Activated CD4-positive, alpha-beta T cell treated with anti-CD3 and anti-CD28 coated beads, Interleukin-2, amount 10 ng/mL, durations not matched to agents 7 days and 5 days (primary cell): ENCODE data around the gene MAN1A2. TPM values are rescaled to one million over a fixed set of nuclear protein-coding genes. Genes with fewer than 3 reads are reported as not detected.

Experiments used
- CTCF ChIA-PET: fragments of 350-600 bp; sonication (Branson Sonifier 250); formaldehyde crosslinking; loops from one replicate; lab custom pipeline; 2021; ENCODE audit warnings: antibody characterized with exemption; lab: Charles Lee
- POLR2A ChIA-PET: fragments of 350-600 bp; sonication (Branson Sonifier 250); formaldehyde crosslinking; loops from one replicate; lab custom pipeline; 2021; ENCODE audit warnings: antibody characterized with exemption; lab: Charles Lee
- DNase-seq: peaks from one replicate; pipeline ENCODE4 v3.0.0-alpha.2; 2020
- H3K27ac Mint-ChIP-seq: one replicate; pipeline ENCODE4 v1.8.0; 2021; ENCODE audit warnings: mild to moderate bottlenecking, moderate library complexity, mixed read lengths
- H3K27me3 Mint-ChIP-seq: one replicate; pipeline ENCODE4 v1.8.0; 2021; ENCODE audit warnings: mixed read lengths
- H3K36me3 Mint-ChIP-seq: one replicate; pipeline ENCODE4 v1.8.0; 2021; ENCODE audit warnings: low read depth, mixed read lengths
- H3K4me1 Mint-ChIP-seq: one replicate; pipeline ENCODE4 v1.8.0; 2021; ENCODE audit warnings: mixed read lengths
- H3K4me3 Mint-ChIP-seq: one replicate; pipeline ENCODE4 v1.8.0; 2021; ENCODE audit warnings: mild to moderate bottlenecking, moderate library complexity, mixed read lengths
- H3K9me3 Mint-ChIP-seq: one replicate; pipeline ENCODE4 v1.8.0; 2021; ENCODE audit warnings: mixed read lengths
- total RNA-seq, 2 experiments: library from RNA; stranded (reverse); gene quantifications; one replicate each; pipeline ENCODE4 v1.2.3, GENCODE V29; 2021

The MAN1A2 gene
- total RNA-seq, 2 experiments from 2014 or later, result 35.0 to 38.8 TPM

- ChIA-PET CTCF (interaction anchor here (0.6 to 4.7 kb wide), 28 partner anchors 9 to 237 kb away, joined by 3 to 43 read pairs (median 5); no protein-coding TSS in a partner anchor), POLR2A (no interaction called here)
- Mint-ChIP-seq H3K27ac (no peak overlapping the region), H3K36me3 (peaks cover 3% of the 10 kb centered on the region), H3K4me1 (peaks cover 2% of the 10 kb centered on the region), H3K27me3 (no peaks in the 10 kb centered on the region), H3K9me3 (no peaks in the 10 kb centered on the region), H3K4me3 (no peak overlapping the region)
- DNase-seq, result peak; percentile 44
Measured at GRCh38 chr1:117534995-117535467, 167.8 kb downstream of the MAN1A2 start.

- no peak overlapping the region for H3K4me3 Mint-ChIP-seq
- no peaks in the 10 kb centered on the region for H3K27me3 Mint-ChIP-seq
- DNase-seq, result no peak
- H3K27ac Mint-ChIP-seq, result no peak overlapping the region
- ChIA-PET CTCF (interaction anchor here (0.6 to 4.7 kb wide), 17 partner anchors 8 to 470 kb away, joined by 3 to 43 read pairs (median 6); no protein-coding TSS in a partner anchor), POLR2A (no interaction called here)
- H3K36me3 Mint-ChIP-seq, result peaks cover 3% of the 10 kb centered on the region
- H3K4me1 Mint-ChIP-seq, result peaks cover 7% of the 10 kb centered on the region
- no peaks in the 10 kb centered on the region for H3K9me3 Mint-ChIP-seq
Measured at GRCh38 chr1:117535821-117536220, 168.6 kb downstream of the MAN1A2 start.

GRCh38 chr1:117537291-117537920 is 170.2 kb downstream of the MAN1A2 start:
- H3K9me3 Mint-ChIP-seq, result no peaks in the 10 kb centered on the region
- H3K36me3 Mint-ChIP-seq, result no peaks in the 10 kb centered on the region
- H3K4me3 Mint-ChIP-seq, result no peak overlapping the region
- peaks cover 17% of the 10 kb centered on the region for H3K4me1 Mint-ChIP-seq
- DNase-seq, result no peak
- CTCF ChIA-PET, result interaction anchor here (1.0 to 4.7 kb wide), 4 partner anchors 118 to 220 kb away, joined by 4 to 43 read pairs (median 16); no protein-coding TSS in a partner anchor
- no peak overlapping the region for H3K27ac Mint-ChIP-seq
- POLR2A ChIA-PET, result no interaction called here
- no peaks in the 10 kb centered on the region for H3K27me3 Mint-ChIP-seq

- ChIA-PET CTCF (interaction anchor here (1.1 to 1.5 kb wide), 3 partner anchors 13 to 214 kb away, joined by 3 to 7 read pairs (median 3); no protein-coding TSS in a partner anchor), POLR2A (no interaction called here)
- Mint-ChIP-seq H3K27ac (no peak overlapping the region), H3K4me3 (no peak overlapping the region), H3K4me1 (peaks cover 21% of the 10 kb centered on the region), H3K9me3 (no peaks in the 10 kb centered on the region), H3K27me3 (peaks cover 4% of the 10 kb centered on the region), H3K36me3 (no peaks in the 10 kb centered on the region)
- DNase-seq, result no peak
Measured at GRCh38 chr1:117540532-117540931, 173.3 kb downstream of the MAN1A2 start.

GRCh38 chr1:117541003-117541402 is 173.8 kb downstream of the MAN1A2 start:
- Mint-ChIP-seq H3K36me3 (no peaks in the 10 kb centered on the region), H3K4me3 (no peak overlapping the region), H3K9me3 (no peaks in the 10 kb centered on the region), H3K4me1 (peaks cover 21% of the 10 kb centered on the region), H3K27me3 (peaks cover 4% of the 10 kb centered on the region), H3K27ac (no peak overlapping the region)
- DNase-seq, result no peak
- ChIA-PET POLR2A (interaction anchor here (0.6 kb wide), 1 partner anchor 409 kb away, joined by 3 read pairs; no protein-coding TSS in a partner anchor), CTCF (interaction anchor here (1.1 to 1.5 kb wide), 3 partner anchors 14 to 214 kb away, joined by 3 to 7 read pairs (median 3); no protein-coding TSS in a partner anchor)

- Mint-ChIP-seq H3K27ac (peak overlapping the region; percentile 33), H3K27me3 (peaks cover 4% of the 10 kb centered on the region), H3K36me3 (no peaks in the 10 kb centered on the region), H3K9me3 (no peaks in the 10 kb centered on the region), H3K4me1 (peaks cover 21% of the 10 kb centered on the region), H3K4me3 (no peak overlapping the region)
- DNase-seq, result no peak
- POLR2A ChIA-PET, result interaction anchor here (0.6 kb wide), 1 partner anchor 409 kb away, joined by 3 read pairs; no protein-coding TSS in a partner anchor
- CTCF ChIA-PET, result interaction anchor here (1.2 to 1.5 kb wide), 2 partner anchors 14 to 213 kb away, joined by 3 to 7 read pairs; no protein-coding TSS in a partner anchor
Measured at GRCh38 chr1:117541585-117541984, 174.3 kb downstream of the MAN1A2 start.

- Mint-ChIP-seq H3K27me3 (peaks cover 10% of the 10 kb centered on the region), H3K36me3 (no peaks in the 10 kb centered on the region), H3K27ac (no peak overlapping the region), H3K4me1 (peaks cover 19% of the 10 kb centered on the region), H3K9me3 (no peaks in the 10 kb centered on the region), H3K4me3 (no peak overlapping the region)
- POLR2A ChIA-PET, result interaction anchor here (0.5 kb wide), 1 partner anchor 146 kb away, joined by 3 read pairs; no protein-coding TSS in a partner anchor
- DNase-seq, result no peak
- CTCF ChIA-PET, result interaction anchor here (1.9 to 2.1 kb wide), 2 partner anchors 10 to 42 kb away, joined by 4 to 9 read pairs; no protein-coding TSS in a partner anchor
Measured at GRCh38 chr1:117544509-117545109, 177.4 kb downstream of the MAN1A2 start.

GRCh38 chr1:117546467-117546866 is 179.2 kb downstream of the MAN1A2 start:
- Mint-ChIP-seq H3K27ac (no peak overlapping the region), H3K9me3 (no peaks in the 10 kb centered on the region), H3K4me3 (no peak overlapping the region), H3K4me1 (peaks cover 8% of the 10 kb centered on the region), H3K36me3 (no peaks in the 10 kb centered on the region), H3K27me3 (peaks cover 10% of the 10 kb centered on the region)
- CTCF ChIA-PET, result interaction anchor here (1.0 to 1.9 kb wide), 3 partner anchors 8 to 40 kb away, joined by 3 to 4 read pairs (median 4); no protein-coding TSS in a partner anchor
- DNase-seq, result no peak
- POLR2A ChIA-PET, result no interaction called here

GRCh38 chr1:117553471-117553870 is 186.2 kb downstream of the MAN1A2 start:
- CTCF ChIA-PET, result no interaction called here
- H3K9me3 Mint-ChIP-seq, result no peaks in the 10 kb centered on the region
- POLR2A ChIA-PET, result no interaction called here
- no peak overlapping the region for H3K4me3 Mint-ChIP-seq
- no peak for DNase-seq
- H3K4me1 Mint-ChIP-seq, result peaks cover 2% of the 10 kb centered on the region
- no peak overlapping the region for H3K27ac Mint-ChIP-seq
- peaks cover 27% of the 10 kb centered on the region for H3K27me3 Mint-ChIP-seq
- H3K36me3 Mint-ChIP-seq, result no peaks in the 10 kb centered on the region

GRCh38 chr1:117555806-117556205 is 188.6 kb downstream of the MAN1A2 start:
- POLR2A ChIA-PET, result no interaction called here
- CTCF ChIA-PET, result interaction anchor here (0.6 to 1.5 kb wide), 3 partner anchors 10 to 21 kb away, joined by 3 read pairs; no protein-coding TSS in a partner anchor
- H3K27ac Mint-ChIP-seq, result no peak overlapping the region
- no peak overlapping the region for H3K4me3 Mint-ChIP-seq
- H3K36me3 Mint-ChIP-seq, result no peaks in the 10 kb centered on the region
- peaks cover 2% of the 10 kb centered on the region for H3K4me1 Mint-ChIP-seq
- peaks cover 26% of the 10 kb centered on the region for H3K27me3 Mint-ChIP-seq
- peaks cover 7% of the 10 kb centered on the region for H3K9me3 Mint-ChIP-seq
- no peak for DNase-seq

- Mint-ChIP-seq H3K27me3 (peaks cover 26% of the 10 kb centered on the region), H3K36me3 (no peaks in the 10 kb centered on the region), H3K4me1 (peaks cover 2% of the 10 kb centered on the region), H3K27ac (no peak overlapping the region), H3K9me3 (peaks cover 7% of the 10 kb centered on the region), H3K4me3 (no peak overlapping the region)
- DNase-seq, result no peak
- POLR2A ChIA-PET, result no interaction called here
- CTCF ChIA-PET, result no interaction called here
Measured at GRCh38 chr1:117556341-117556740, 189.1 kb downstream of the MAN1A2 start.

GRCh38 chr1:117556976-117557375 is 189.7 kb downstream of the MAN1A2 start:
- Mint-ChIP-seq H3K27ac (no peak overlapping the region), H3K27me3 (peaks cover 26% of the 10 kb centered on the region), H3K9me3 (peaks cover 7% of the 10 kb centered on the region), H3K4me1 (peaks cover 2% of the 10 kb centered on the region), H3K4me3 (no peak overlapping the region), H3K36me3 (no peaks in the 10 kb centered on the region)
- POLR2A ChIA-PET, result no interaction called here
- DNase-seq, result no peak
- CTCF ChIA-PET, result no interaction called here
